Cardiac fibroblast (primary cell): Measurements from ENCODE around the gene RNF5.

Experiments
- DNase-seq, 2 donors: peaks; one replicate each; pipeline versions ENCODE4 v3.0.0 to v3.0.0-alpha.2; 2010; ENCODE audit warnings: low read depth in 2 of 2
- H3K4me3 ChIP-seq, 2 donors: replicated peaks in 1 of 2; 1 replicate in 1 of 2; 2 replicates in 1 of 2; pipeline ENCODE4 v1.5.1; 2011; ENCODE audit warnings: low read depth in 2 of 2, low read length in 2 of 2, mild to moderate bottlenecking in 2 of 2, moderate library complexity in 1 of 2
- CTCF ChIP-seq: IDR thresholded peaks from one replicate; pipeline ENCODE4 v1.5.1; 2011; ENCODE audit warnings: low read depth, mild to moderate bottlenecking, low read length, inconsistent platforms

RNF5 gene

DNA sequence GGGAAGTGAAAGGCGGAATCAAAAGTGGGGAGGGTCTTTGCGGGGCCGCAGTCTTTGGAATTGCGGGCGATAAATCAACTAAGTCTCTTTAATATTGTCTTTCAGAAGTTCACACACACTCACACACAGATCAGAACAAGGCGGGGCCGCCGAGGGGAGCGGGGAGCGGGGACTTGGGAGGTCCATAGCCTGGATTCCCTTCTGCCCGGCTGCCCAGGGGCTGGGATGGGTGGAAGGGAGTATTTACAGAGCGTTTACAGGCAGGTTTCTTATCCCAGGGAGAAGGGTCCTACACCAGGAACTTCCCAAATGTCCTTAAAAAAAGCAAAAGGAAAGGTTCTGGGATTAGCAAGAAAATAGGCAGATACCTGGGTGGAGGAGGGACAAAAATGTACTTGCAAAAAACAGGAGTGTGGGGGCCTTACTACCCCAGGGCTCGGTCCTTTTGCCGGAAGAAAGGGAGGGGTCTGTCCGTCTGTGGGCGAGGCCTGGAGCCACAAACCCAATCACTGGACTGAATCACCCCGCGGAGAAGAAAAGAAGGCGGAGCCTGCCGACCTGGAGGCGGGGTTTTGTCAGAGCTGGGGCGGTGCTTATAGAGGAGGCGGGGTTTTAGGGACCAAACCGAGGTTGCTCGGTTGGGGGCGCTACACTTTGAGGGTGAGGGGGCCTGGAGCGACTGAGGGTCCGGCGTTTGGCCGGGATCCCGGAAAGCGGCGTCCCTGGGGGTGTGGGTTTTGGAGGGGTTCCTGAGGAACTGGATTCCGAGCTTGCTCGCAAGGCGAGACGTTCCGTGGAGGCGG, 29.7 kb upstream of the RNF5 start:
- no peak for TF ChIP-seq CTCF
- DNase-seq: peak in 1 of 2 donors; percentile 24
- H3K4me3 ChIP-seq: peak overlapping the region in 1 of 2 donors; percentile 11

GRCh38 chr6:32149092-32149755, 29.0 kb upstream of the RNF5 start:
- DNase-seq: no peak
- TF ChIP-seq CTCF: no peak
- peak overlapping the region in 1 of 2 donors; percentile 11 for H3K4me3 ChIP-seq

- no peak for DNase-seq
- no peak overlapping the region for H3K4me3 ChIP-seq
- no peak for TF ChIP-seq CTCF
Measured at GRCh38 chr6:32149932-32150870, 28.0 kb upstream of the RNF5 start.

GRCh38 chr6:32151181-32151862, 26.9 kb upstream of the RNF5 start:
- no peak for TF ChIP-seq CTCF
- DNase-seq: no peak
- H3K4me3 ChIP-seq: peak overlapping the region; percentile 42

DNA sequence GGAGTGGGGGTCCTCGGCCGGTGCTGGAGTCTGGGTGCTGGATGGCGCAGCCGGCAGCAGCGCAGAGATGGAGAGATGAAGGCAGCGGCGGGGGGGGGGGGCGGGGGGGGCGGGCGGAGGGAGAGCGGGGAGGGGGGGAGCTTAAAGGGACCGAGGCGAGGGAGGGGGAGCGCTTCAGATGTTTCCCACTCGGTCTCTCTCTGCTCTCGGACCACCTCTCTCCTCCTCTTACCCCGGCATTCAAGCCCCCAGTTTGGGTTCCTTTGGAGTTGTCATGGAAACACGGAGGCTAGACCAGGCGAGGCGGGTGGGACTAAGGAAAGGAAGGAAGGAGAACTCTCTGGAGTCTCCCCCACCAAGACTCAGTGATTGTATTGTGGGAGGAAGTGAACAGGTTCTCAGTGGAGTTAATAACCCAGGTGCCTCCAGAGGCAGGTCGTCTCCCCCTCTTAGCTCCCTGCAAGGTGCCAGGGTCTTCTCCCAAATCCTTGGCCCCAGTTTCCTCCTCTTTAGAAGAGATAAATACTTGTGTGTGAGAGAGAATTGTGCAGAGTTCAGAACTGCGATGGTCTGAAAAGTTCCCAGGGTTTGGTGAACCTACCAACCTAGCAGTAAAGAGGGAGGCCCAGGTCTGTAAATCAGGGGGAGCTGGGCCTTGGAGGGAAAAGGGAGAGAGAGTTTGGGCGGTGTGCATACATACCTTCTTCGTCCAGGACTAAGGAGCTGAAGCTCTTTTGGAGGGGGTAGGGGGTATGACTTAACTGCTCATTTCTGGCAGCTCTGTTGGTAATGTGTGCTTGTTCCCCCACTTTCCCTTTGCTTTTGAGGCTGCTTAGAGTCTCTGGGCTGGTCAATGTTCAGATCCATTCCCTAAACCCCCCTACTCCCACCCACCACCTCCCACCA, 26.1 kb upstream of the RNF5 start, which contains the start of gene PRRT1:
PRRT1 (minus strand) TSS at position 77 of the 906 bp plus-strand sequence. CDS start 112 bp downstream, outside the sequence.
- no peak for DNase-seq
- H3K4me3 ChIP-seq: peak within 1 kb of the TSS; percentile 83 to 88
- no peak for TF ChIP-seq CTCF
